ENCODE results near the gene FARS2. TPM values are rescaled to one million over a fixed set of nuclear protein-coding genes. Genes with fewer than 3 reads are reported as not detected.

The FARS2 gene
- total RNA-seq, 2 donors from 2014 or later = 16.2 to 18.3 TPM

GRCh38 chr6:5481033-5481432 lies 219.7 kb downstream of the FARS2 start:
- no peaks in the 10 kb centered on the region for H3K9me3 Mint-ChIP-seq
- no peak for TF ChIP-seq CTCF (conservative IDR thresholded peaks at IDR 0.05)
- DNase-seq = peak; percentile 76
- H3K27ac Mint-ChIP-seq = no peak overlapping the region
- no peaks in the 10 kb centered on the region for H3K27me3 Mint-ChIP-seq (ENCODE audit: insufficient read depth)
- Histone ChIP-seq H3K9me3 (ENCODE audit: control insufficient read depth, low read length) (no peaks in the 10 kb centered on the region), H3K36me3 (ENCODE audit: control insufficient read depth, insufficient read depth, low read length) (no peaks in the 10 kb centered on the region), H3K4me3 (ENCODE audit: low read length) (no peak overlapping the region), H3K27ac (ENCODE audit: low read depth, low read length) (no peak overlapping the region), H3K4me1 (ENCODE audit: control insufficient read depth, insufficient read depth, low read length) (no peaks in the 10 kb centered on the region), H3K27me3 (ENCODE audit: control insufficient read depth, insufficient read depth, low read length, poor library complexity, severe bottlenecking) (no peaks in the 10 kb centered on the region), H3K9ac (ENCODE audit: extremely low read depth, low read length, poor library complexity, severe bottlenecking) (no peak overlapping the region)
- no peaks in the 10 kb centered on the region for H3K36me3 Mint-ChIP-seq (ENCODE audit: low read depth)
- 80 to 83% methylated on average over 1 to 8 of the region's 8 CpGs for WGBS, 2 experiments (ENCODE audit: insufficient coverage in 1 of 2, insufficient read length in 1 of 2)
- H3K4me1 Mint-ChIP-seq = peaks cover 22% of the 10 kb centered on the region
- no peak overlapping the region for H3K4me3 Mint-ChIP-seq

GRCh38 chr6:5481750-5482149 lies 220.4 kb downstream of the FARS2 start:
- H3K9me3 Mint-ChIP-seq = no peaks in the 10 kb centered on the region
- Histone ChIP-seq H3K4me1 (ENCODE audit: control insufficient read depth, insufficient read depth, low read length) (no peaks in the 10 kb centered on the region), H3K9ac (ENCODE audit: extremely low read depth, low read length, poor library complexity, severe bottlenecking) (no peak overlapping the region), H3K4me3 (ENCODE audit: low read length) (no peak overlapping the region), H3K9me3 (ENCODE audit: control insufficient read depth, low read length) (no peaks in the 10 kb centered on the region), H3K27ac (ENCODE audit: low read depth, low read length) (no peak overlapping the region), H3K27me3 (ENCODE audit: control insufficient read depth, insufficient read depth, low read length, poor library complexity, severe bottlenecking) (no peaks in the 10 kb centered on the region), H3K36me3 (ENCODE audit: control insufficient read depth, insufficient read depth, low read length) (no peaks in the 10 kb centered on the region)
- H3K36me3 Mint-ChIP-seq (ENCODE audit: low read depth) = no peaks in the 10 kb centered on the region
- H3K27ac Mint-ChIP-seq = no peak overlapping the region
- H3K27me3 Mint-ChIP-seq (ENCODE audit: insufficient read depth) = no peaks in the 10 kb centered on the region
- TF ChIP-seq CTCF (conservative IDR thresholded peaks at IDR 0.05) = no peak
- WGBS, 2 experiments (ENCODE audit: insufficient coverage in 1 of 2, insufficient read length in 1 of 2) = 88 to 90% methylated on average over 6 to 9 of the region's 9 CpGs
- peaks cover 21% of the 10 kb centered on the region for H3K4me1 Mint-ChIP-seq
- DNase-seq = peak; percentile 19
- no peak overlapping the region for H3K4me3 Mint-ChIP-seq

GRCh38 chr6:5482619-5483018 lies 221.3 kb downstream of the FARS2 start:
- WGBS, 2 experiments (ENCODE audit: insufficient coverage in 1 of 2, insufficient read length in 1 of 2) = 93 to 100% methylated on average over 2 to 3 of the region's 3 CpGs
- no peaks in the 10 kb centered on the region for H3K9me3 ChIP-seq (ENCODE audit: control insufficient read depth, low read length)

More at GRCh38 chr6:5482619-5483018, 221.3 kb downstream of the FARS2 start:
- Histone ChIP-seq H3K4me3 (ENCODE audit: low read length) (no peak overlapping the region), H3K27ac (ENCODE audit: low read depth, low read length) (no peak overlapping the region), H3K4me1 (ENCODE audit: control insufficient read depth, insufficient read depth, low read length) (no peaks in the 10 kb centered on the region), H3K27me3 (ENCODE audit: control insufficient read depth, insufficient read depth, low read length, poor library complexity, severe bottlenecking) (no peaks in the 10 kb centered on the region), H3K36me3 (ENCODE audit: control insufficient read depth, insufficient read depth, low read length) (no peaks in the 10 kb centered on the region), H3K9ac (ENCODE audit: extremely low read depth, low read length, poor library complexity, severe bottlenecking) (no peak overlapping the region)
- no peak overlapping the region for H3K27ac Mint-ChIP-seq
- DNase-seq = peak; percentile 20
- peaks cover 19% of the 10 kb centered on the region for H3K4me1 Mint-ChIP-seq
- no peaks in the 10 kb centered on the region for H3K9me3 Mint-ChIP-seq
- H3K36me3 Mint-ChIP-seq (ENCODE audit: low read depth) = peaks cover 2% of the 10 kb centered on the region
- TF ChIP-seq CTCF (conservative IDR thresholded peaks at IDR 0.05) = no peak
- H3K27me3 Mint-ChIP-seq (ENCODE audit: insufficient read depth) = no peaks in the 10 kb centered on the region
- no peak overlapping the region for H3K4me3 Mint-ChIP-seq
